Activated naive CD8-positive, alpha-beta T cell (primary cell): ENCODE results near the gene STKLD1.

Experiments
- H3K27ac Mint-ChIP-seq: one replicate; pipeline ENCODE4 v1.8.0; 2021; ENCODE audit warnings: mixed read lengths
- H3K27me3 Mint-ChIP-seq: one replicate; pipeline ENCODE4 v1.8.0; 2021; ENCODE audit warnings: mixed read lengths
- H3K36me3 Mint-ChIP-seq: one replicate; pipeline ENCODE4 v1.8.0; 2021; ENCODE audit warnings: mixed read lengths
- H3K4me1 Mint-ChIP-seq: one replicate; pipeline ENCODE4 v1.8.0; 2021; ENCODE audit warnings: low read depth, mixed read lengths
- H3K4me3 Mint-ChIP-seq: one replicate; pipeline ENCODE4 v1.8.0; 2021; ENCODE audit warnings: mild to moderate bottlenecking, mixed read lengths
- H3K9me3 Mint-ChIP-seq: one replicate; pipeline ENCODE4 v1.8.0; 2021; ENCODE audit warnings: low read depth, mixed read lengths

The STKLD1 gene

DNA sequence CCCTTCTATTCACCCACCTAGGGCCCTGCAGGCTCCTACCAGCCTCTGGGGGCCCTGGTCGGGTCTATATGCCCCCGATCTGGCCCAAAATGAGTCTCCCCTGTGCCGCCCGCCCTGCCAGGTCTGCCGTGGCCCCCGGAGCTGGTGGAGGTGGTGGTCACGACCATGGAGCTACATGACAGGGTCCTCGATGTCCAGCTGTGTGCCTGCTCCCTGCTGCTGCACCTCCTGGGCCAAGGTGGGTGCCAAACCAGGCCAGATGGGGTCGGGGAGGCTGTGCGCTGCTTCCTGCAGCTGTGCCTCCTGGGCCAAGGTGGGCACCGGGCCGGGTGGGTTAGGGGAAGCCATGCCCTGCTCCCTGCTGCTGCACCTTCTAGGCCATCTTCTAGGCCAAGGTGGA is 24.1 kb downstream of the STKLD1 start:
- Mint-ChIP-seq H3K9me3 (no peaks in the 10 kb centered on the region), H3K27me3 (no peaks in the 10 kb centered on the region), H3K4me3 (no peak overlapping the region), H3K4me1 (peaks cover 6% of the 10 kb centered on the region), H3K36me3 (no peaks in the 10 kb centered on the region), H3K27ac (no peak overlapping the region)

DNA sequence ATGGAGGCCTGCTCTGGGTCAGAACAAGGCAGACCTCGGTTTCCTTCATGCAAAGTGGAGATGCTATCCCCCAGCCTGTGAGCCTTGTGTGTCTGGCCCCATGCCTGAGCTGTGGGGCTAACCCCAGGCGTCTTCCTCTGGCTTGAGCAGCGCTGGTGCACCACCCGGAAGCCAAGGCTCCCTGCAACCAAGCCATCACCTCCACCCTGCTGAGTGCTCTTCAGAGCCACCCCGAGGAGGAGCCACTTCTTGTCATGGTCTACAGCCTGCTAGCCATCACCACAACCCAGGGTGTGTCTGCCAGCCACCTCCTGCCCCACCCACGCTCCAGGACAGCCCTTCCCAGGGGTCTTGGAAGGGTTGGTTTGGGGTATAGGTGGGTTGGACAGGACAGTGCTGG is 25.4 kb downstream of the STKLD1 start:
- H3K4me1 Mint-ChIP-seq = peaks cover 6% of the 10 kb centered on the region
- H3K9me3 Mint-ChIP-seq = no peaks in the 10 kb centered on the region
- H3K4me3 Mint-ChIP-seq = no peak overlapping the region
- no peaks in the 10 kb centered on the region for H3K36me3 Mint-ChIP-seq
- H3K27me3 Mint-ChIP-seq = no peaks in the 10 kb centered on the region
- H3K27ac Mint-ChIP-seq = no peak overlapping the region

DNA sequence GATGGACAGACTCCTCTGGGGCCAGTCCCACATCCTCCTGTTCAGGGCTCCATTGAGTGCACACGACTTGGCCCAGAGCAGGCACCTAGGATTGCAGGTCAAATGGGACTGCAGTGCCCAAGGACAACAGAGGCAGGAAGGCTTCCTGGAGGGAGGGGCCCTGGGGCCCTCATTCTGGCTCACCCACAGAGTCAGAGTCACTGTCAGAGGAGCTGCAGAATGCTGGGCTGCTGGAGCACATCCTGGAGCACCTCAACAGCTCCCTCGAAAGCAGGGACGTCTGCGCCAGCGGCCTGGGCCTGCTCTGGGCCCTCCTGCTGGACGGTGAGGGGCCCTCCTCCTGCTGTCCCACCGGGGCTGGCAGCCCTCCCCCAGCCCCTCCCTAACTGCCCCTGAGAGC is 26.5 kb downstream of the STKLD1 start:
- peaks cover 6% of the 10 kb centered on the region for H3K36me3 Mint-ChIP-seq
- H3K4me1 Mint-ChIP-seq = peaks cover 10% of the 10 kb centered on the region
- H3K27ac Mint-ChIP-seq = no peak overlapping the region
- no peak overlapping the region for H3K4me3 Mint-ChIP-seq
- H3K27me3 Mint-ChIP-seq = no peaks in the 10 kb centered on the region
- H3K9me3 Mint-ChIP-seq = no peaks in the 10 kb centered on the region

DNA sequence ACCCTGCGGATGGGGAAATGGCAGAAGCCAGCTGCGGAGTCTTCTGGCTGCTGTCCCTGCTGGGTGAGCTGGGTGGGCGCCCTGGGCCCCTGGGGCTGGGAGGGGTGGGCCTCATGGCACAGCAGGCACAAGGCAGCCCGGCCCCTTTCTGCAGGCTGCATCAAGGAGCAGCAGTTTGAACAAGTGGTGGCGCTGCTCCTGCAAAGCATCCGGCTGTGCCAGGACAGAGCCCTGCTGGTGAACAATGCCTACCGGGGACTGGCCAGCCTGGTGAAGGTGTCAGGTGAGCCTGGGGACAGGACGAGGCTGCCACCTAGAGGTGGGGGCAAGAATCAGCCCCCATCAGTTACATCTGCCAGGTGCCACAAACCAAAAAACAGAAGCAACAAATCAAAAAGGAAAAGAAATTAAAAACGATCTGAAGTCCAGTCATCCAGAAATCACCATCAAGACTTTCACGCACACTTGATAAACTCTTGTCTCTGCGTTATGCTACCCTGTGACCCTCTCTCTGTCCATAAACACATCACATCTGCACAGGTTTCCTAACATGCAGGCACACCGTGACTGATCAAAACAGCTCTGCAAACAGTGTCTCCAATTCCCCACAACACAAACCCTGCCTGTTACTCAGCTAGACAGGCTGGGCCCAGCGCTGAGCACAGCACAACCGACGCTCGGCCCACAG is 27.7 kb downstream of the STKLD1 start:
- H3K27me3 Mint-ChIP-seq = no peaks in the 10 kb centered on the region
- H3K36me3 Mint-ChIP-seq = peaks cover 6% of the 10 kb centered on the region
- H3K4me3 Mint-ChIP-seq = no peak overlapping the region
- no peak overlapping the region for H3K27ac Mint-ChIP-seq
- no peaks in the 10 kb centered on the region for H3K9me3 Mint-ChIP-seq
- H3K4me1 Mint-ChIP-seq = peaks cover 10% of the 10 kb centered on the region

DNA sequence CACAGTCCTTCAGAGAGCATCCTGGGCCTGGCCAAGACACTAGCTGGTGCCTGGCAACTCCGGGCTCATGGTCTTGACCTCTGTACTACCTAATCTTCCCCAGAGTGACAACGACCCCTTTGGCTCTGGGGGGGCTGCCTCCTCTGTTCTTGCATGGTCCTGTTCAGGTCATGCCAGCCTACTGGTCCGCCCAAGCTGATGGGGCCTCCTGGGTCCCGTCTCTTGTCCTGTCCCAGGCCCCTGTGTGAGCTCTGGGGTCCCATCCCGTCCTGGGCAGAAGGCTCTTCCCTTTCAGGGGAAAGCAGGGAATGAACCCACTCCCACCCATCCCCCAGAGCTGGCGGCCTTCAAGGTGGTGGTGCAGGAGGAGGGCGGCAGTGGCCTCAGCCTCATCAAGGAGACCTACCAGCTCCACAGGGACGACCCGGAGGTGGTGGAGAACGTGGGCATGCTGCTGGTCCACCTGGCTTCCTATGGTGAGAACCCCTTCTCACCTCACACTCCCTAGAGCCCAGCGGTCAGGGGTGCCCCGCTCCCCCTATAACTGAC is 28.4 kb downstream of the STKLD1 start:
- H3K27me3 Mint-ChIP-seq = no peaks in the 10 kb centered on the region
- H3K36me3 Mint-ChIP-seq = peaks cover 6% of the 10 kb centered on the region
- peaks cover 10% of the 10 kb centered on the region for H3K4me1 Mint-ChIP-seq
- no peak overlapping the region for H3K4me3 Mint-ChIP-seq
- no peak overlapping the region for H3K27ac Mint-ChIP-seq
- no peaks in the 10 kb centered on the region for H3K9me3 Mint-ChIP-seq

DNA sequence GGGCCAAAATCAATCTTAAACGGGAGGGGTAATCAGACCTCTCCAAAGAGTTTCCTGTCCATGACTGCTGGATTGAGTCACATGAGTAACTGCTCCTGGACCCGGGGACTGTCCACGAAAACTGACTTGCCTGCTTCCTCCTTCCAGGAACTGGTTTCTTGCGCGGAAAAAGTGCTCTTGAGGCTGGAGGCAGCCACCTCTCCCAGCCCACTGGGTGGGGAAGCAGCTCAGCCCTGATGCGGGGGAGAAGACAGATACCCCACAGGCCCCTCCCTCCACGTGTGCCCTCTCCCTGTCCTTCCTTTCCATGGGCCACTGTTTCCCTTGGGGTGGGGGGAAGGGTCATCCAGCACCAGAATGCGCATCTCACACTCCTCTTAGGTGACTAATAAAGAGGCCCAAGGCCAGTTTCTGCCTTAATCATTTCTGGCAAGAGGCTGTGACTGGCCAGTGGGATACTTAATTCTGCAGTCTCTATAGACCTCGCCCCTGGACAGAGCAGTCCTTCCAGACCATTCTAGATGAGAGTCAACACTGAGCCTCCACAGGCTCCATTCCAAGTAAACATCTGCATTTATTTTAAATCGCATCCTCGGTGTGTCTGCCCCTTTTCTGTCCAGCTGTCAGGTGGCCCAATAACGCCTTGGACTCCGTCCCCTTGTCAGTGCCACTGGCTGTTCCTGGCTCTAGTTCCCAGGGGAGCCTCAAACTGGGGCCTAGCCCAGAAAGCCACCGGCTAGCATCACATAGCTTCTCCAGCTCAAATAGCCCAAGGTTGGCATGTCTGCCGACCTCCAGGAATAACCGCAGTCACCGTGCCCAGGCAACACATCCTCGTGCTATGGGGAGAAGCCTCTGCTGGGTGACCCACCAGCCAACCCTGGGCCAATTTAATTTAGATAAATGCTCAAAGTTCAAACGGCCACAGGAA is 29.6 kb downstream of the STKLD1 start:
- H3K27ac Mint-ChIP-seq = no peak overlapping the region
- H3K4me1 Mint-ChIP-seq = peaks cover 10% of the 10 kb centered on the region
- no peak overlapping the region for H3K4me3 Mint-ChIP-seq
- H3K27me3 Mint-ChIP-seq = no peaks in the 10 kb centered on the region
- H3K9me3 Mint-ChIP-seq = no peaks in the 10 kb centered on the region
- peaks cover 6% of the 10 kb centered on the region for H3K36me3 Mint-ChIP-seq

DNA sequence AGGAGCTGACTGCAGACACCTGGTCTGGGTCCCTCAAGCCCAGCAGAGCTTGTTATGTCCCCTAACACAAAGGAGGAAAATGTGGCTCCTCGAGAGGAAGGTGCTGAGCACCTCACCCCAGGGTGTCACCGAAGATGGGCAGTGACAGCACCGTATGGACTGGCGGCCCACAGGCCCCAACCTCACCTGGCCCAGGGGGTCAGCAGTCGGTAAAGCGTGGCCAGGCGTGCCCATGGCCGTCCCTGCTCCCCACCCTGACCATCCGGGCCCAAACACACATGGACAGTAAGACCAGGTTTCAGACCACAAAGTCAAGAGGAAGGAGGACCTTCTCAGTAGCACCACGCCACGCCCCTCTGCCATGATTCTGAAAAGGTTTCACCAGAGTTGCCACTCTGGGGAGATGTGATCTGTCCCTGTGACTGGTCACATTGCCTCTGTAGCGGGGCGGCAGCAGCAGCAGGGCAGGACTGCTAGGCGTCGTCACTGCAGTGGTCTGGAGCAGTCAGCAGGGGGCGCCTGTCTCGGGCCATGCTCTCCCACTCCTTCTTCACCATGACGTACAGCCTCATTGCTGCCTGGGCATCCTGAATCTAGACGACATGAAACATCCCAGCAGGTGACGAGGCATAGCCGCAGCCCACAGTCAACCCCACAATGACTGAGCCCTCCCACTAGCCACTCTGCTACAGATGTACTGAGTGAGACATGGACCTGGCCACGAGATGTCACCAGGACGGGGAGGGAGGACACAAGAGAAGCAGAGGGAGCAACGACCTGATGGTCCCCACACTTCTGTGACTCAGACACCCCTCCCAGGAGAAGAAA is 30.5 kb downstream of the STKLD1 start:
- peaks cover 10% of the 10 kb centered on the region for H3K4me1 Mint-ChIP-seq
- H3K9me3 Mint-ChIP-seq = no peaks in the 10 kb centered on the region
- H3K4me3 Mint-ChIP-seq = no peak overlapping the region
- peak overlapping the region; percentile 46 for H3K27ac Mint-ChIP-seq
- H3K36me3 Mint-ChIP-seq = peaks cover 6% of the 10 kb centered on the region
- H3K27me3 Mint-ChIP-seq = no peaks in the 10 kb centered on the region

DNA sequence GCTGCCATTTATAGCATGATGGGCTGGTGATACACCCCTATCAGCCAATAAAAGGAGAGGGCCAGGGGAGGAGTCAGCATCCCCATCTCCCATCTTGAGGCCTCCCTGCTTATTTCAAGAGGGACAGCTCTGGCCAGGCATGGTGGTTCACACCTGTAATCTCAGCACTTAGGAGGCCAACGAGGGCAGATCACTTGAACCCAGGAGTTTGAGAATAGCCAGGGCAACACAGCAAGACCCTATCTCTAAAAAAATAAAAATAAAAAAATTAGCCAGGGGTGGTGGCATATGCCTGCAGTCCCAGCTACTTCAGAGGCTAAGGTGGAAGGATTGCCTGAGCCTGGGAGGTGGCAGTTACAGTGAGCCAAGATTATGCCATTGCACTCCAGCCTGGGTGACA is 31.9 kb downstream of the STKLD1 start:
- H3K27ac Mint-ChIP-seq = no peak overlapping the region
- peaks cover 6% of the 10 kb centered on the region for H3K36me3 Mint-ChIP-seq
- no peaks in the 10 kb centered on the region for H3K9me3 Mint-ChIP-seq
- H3K27me3 Mint-ChIP-seq = no peaks in the 10 kb centered on the region
- peaks cover 10% of the 10 kb centered on the region for H3K4me1 Mint-ChIP-seq
- H3K4me3 Mint-ChIP-seq = no peak overlapping the region

DNA sequence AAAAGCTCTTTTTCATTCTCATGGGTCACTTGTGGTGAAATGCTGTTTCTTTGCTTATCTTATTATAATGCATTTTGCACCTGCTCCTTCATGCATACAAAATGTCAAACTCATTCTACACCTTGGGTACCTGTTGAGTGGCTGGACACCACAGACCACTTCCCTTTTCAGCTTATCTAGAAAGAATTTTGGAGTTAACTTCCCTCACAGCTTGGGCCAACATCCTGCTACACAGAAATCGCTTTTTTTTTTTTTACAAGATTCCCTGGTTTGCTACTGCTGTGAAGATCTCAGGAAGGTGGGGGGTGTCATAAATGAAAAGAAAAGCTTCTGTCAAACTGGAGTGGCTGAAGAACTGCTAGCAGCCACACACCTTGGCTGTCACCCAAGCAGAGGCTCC is 39.0 kb downstream of the STKLD1 start:
- peaks cover 46% of the 10 kb centered on the region for H3K4me1 Mint-ChIP-seq
- H3K36me3 Mint-ChIP-seq = peaks cover 2% of the 10 kb centered on the region
- no peaks in the 10 kb centered on the region for H3K27me3 Mint-ChIP-seq
- no peaks in the 10 kb centered on the region for H3K9me3 Mint-ChIP-seq
- H3K4me3 Mint-ChIP-seq = peak overlapping the region; percentile 89
- peak overlapping the region; percentile 54 for H3K27ac Mint-ChIP-seq

DNA sequence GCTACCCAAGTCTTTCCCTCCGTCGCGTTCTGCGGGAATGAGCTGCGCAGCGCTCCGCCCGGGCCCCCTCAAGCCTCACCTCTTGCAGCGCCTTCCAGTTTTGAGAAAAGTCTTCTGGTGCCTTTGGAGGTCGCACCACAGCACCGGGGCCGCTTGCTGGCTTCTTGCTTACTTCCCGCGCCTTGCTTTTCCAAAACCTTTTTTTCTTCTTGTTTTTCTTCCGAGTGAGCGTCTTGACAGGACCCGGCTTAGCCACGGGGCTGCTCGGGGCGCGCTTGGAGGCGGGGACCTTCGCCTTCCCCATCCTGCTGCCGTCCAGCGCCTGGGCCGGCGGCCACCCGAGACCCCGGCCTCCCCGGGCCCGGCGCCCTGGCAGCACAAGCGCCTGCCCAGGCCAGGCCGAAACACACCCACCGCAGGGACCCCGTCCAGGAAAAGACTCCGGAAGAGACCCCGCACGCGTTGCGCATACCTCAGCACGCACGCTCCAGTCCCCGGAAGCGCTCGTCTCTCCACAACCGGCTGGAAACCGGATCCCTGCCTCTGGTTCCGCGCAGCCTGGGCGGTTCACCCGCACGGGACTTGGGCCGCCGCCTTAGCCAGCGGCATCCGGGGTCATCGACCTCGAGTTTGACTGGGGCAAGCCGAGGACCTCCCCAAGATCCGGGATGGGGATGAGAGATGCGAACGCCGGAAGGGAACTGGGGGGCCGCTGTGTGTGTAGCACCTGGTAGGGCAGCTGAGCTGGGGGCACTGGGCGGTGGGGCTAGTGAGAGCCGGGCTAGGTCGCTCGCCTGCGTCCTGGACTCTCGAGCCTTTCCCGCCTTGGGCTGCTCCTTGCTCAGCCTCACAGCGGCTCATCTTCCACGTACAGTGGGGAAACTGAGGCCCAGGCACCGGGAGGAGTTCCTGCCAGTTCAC is 41.6 kb downstream of the STKLD1 start, which contains the start of gene REXO4:
REXO4 (minus strand) TSS at position 470 of the 921 bp plus-strand sequence; CDS start at position 304, 166 bp downstream.
- no peaks in the 10 kb centered on the region for H3K9me3 Mint-ChIP-seq
- peak within 1 kb of the TSS; percentile 90 for H3K27ac Mint-ChIP-seq
- peak within 1 kb of the TSS; percentile 89 for H3K4me3 Mint-ChIP-seq
- peaks cover 2% of the 10 kb centered on the region for H3K36me3 Mint-ChIP-seq
- peaks cover 56% of the 10 kb centered on the region for H3K4me1 Mint-ChIP-seq
- no peaks in the 10 kb centered on the region for H3K27me3 Mint-ChIP-seq

DNA sequence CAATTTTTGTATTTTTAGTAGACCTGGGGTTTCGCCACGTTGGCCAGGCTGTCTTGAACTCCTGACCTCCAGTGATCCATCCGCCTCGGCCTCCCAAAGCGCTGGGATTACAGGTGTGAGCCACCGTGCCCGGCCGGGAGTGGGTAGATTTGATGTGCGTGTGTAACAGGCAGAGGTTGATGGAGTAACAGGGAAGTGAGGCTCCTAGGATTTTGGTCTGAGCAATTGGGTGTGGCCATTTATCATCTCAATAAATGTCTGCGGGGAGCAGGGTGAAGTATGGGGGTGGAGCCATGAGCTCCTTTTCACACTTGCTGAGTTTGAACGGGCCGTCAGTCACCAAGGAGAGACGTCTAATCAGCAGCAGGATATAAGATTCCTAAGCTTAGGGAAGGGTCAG is 42.8 kb downstream of the STKLD1 start:
- peaks cover 2% of the 10 kb centered on the region for H3K36me3 Mint-ChIP-seq
- peaks cover 48% of the 10 kb centered on the region for H3K4me1 Mint-ChIP-seq
- H3K27me3 Mint-ChIP-seq = no peaks in the 10 kb centered on the region
- no peaks in the 10 kb centered on the region for H3K9me3 Mint-ChIP-seq
- peak overlapping the region; percentile 89 for H3K4me3 Mint-ChIP-seq
- H3K27ac Mint-ChIP-seq = peak overlapping the region; percentile 90

DNA sequence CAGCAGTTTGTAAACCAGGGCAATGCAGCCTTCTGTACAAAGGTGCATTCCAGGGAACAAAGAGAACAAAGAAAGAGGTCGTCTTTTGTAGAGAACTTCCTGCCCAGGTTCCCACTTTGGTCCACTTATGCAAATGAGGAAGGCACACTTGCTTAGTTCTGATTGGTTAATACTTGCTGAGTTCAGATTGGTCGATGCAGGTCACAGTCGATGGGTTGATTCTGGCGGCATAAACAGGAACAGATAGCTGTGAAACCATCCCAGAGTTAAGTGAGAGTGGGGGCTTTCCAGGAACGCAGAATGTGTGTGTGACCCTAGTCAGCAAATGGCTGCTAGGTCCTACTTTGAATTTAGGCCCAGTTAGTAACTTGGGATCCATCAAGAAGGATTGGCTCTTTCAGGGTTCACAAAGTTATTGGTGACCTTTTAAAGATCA is 44.2 kb downstream of the STKLD1 start:
- Mint-ChIP-seq H3K27me3 (no peaks in the 10 kb centered on the region), H3K9me3 (no peaks in the 10 kb centered on the region), H3K4me3 (peak overlapping the region; percentile 22), H3K27ac (peak overlapping the region; percentile 61), H3K4me1 (peaks cover 35% of the 10 kb centered on the region), H3K36me3 (peaks cover 2% of the 10 kb centered on the region)

DNA sequence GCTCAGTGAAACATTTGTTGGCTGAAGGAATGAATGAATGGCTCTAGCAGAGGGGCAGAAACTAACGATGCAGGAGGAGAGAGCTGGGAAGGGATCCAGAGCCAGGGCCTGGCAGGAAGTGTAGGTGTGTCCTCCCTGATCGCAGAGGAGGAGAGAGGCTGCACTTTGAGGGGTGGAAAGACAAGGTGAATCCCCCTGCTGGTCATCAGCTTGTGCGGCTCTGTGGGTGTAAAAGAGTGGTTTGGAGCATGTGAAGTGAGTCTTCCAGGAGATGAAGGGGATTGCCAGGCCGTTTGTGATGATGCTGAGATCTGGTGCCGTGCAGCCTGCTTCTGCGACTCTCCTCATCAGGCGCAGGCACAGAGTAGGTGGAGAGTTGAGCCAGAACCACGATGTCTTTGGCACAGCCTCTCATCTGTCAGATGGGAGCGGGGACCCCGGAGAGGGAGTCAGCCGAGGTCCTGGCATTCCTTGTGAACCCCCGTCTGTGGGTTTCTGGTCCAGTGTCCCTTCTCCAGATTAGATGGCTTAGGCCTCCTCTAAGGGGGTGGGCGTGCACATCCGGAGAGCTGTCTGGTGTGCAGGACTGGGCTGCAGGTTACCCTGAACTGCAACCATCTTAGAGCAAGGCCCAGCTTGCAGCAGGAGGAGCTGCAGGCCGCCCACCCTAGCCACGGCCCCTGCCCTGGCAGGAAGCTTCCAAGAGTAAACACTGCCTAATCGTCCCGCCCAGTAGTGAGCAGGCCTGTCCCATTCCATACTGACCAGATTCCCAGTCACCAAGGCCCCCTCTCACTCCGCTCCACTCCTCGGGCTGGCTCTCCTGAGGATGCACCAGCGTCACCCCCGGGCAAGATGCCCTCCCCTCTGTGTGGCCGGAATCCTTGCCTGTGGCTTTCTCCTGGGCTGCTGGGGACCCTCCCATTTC is 45.7 kb downstream of the STKLD1 start, which contains the start of gene ADAMTS13:
ADAMTS13 (plus strand) TSS at position 753 of the 928 bp plus-strand sequence; CDS start at position 830, 77 bp downstream.
- no peaks in the 10 kb centered on the region for H3K9me3 Mint-ChIP-seq
- peaks cover 3% of the 10 kb centered on the region for H3K27me3 Mint-ChIP-seq
- H3K27ac Mint-ChIP-seq = peak within 1 kb of the TSS; percentile 42
- peaks cover 22% of the 10 kb centered on the region for H3K4me1 Mint-ChIP-seq
- H3K4me3 Mint-ChIP-seq = no peak within 1 kb of the TSS
- H3K36me3 Mint-ChIP-seq = no peaks in the 10 kb centered on the region
